Measurements from ENCODE around the gene ARHGAP24.
"Not testable (repeated sequence)": the region's sequence is repeated elsewhere in the genome, so short reads cannot be mapped to it uniquely, and the experiment has no call there.

Gene ARHGAP24

GRCh38 chr4:85784348-85784747, 309.4 kb downstream of the ARHGAP24 start:
- no peak for DNase-seq

- no peak for DNase-seq
Observed at GRCh38 chr4:85784947-85785346, 310.0 kb downstream of the ARHGAP24 start.

DNA sequence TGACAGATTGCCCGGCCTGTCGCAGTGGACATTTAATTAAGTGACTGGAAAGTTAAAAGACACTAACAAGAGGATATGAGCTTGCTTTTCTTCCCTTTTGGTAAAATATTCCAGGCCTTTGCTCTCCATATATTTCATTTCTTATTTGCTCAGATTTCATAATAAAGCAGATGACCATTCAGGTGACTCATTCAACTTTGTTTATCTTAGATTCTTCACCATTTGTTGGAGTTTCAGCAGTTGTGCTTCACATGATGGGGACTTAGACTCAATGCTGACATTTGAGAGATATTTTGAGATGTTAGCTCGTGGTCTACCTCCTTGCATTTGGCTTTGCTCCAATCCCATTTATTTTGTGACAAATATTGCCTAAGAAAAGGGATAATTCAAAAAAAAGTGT, 312.2 kb downstream of the ARHGAP24 start:
- DNase-seq, result no peak

GRCh38 chr4:85788604-85789003, 313.7 kb downstream of the ARHGAP24 start:
- DNase-seq, result no peak

DNA sequence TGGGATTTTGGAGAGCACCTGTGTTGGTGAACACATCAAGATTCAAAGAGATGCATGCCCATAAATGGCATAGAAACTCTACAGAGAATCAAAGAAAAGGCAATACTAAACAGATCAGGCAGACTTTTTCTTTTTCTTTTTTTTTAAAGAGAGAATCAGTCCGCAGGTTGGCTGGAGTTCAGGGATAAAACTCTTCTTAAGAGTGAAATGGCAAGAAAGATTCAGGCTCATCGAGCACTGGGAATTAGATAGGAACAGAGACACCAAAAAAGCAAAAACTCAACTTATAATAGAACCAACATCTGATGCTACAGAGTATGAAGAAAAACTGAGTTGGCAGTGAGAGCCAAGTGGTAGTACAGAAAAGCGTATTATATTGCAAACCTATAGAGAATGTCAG, 314.3 kb downstream of the ARHGAP24 start:
- no peak for DNase-seq

DNA sequence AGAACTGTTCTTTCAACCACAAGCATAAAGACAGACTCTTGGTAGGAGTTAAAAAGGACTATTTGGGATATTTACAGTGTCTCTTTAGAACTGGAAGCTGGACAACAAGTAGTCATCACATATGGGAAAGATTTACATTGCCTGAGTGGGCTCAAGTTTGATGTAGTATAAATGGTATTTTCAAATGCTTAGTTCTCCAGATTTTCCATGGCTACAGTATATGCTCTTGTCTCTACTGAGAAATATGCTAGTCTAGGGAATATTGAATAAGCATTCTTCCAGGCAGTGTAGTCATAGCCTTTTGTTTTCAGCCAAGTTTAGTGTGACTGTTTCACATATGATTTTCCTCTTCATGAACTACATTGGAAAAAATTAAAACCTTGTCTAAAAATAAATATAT, 315.6 kb downstream of the ARHGAP24 start:
- DNase-seq, result no peak

GRCh38 chr4:85792376-85793232, 317.7 kb downstream of the ARHGAP24 start:
- DNase-seq, result no peak

DNA sequence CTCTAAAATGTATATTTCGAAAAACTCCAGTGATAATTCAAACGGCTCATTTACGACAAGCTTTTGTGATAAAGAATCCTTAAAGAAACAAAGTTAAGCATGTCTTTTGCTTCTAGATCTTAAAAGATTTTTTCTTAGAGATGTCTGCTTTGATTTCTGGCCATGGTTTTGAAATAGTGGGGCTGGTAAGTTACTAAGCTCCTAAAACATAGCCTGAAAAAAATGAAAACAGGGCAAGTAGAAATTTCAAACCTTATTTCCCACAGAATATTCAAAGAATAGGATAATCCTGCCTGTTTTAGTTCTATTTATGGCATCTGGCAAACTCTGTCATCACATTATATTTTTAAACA, 318.3 kb downstream of the ARHGAP24 start:
- DNase-seq, result no peak

GRCh38 chr4:85798012-85798770, 323.2 kb downstream of the ARHGAP24 start:
- DNase-seq, result no peak

GRCh38 chr4:85803856-85804255, 328.9 kb downstream of the ARHGAP24 start:
- no peak for DNase-seq

- DNase-seq, result no peak
Observed at GRCh38 chr4:85805891-85806290, 330.9 kb downstream of the ARHGAP24 start.

- DNase-seq, result no peak
Observed at GRCh38 chr4:85806334-85806733, 331.4 kb downstream of the ARHGAP24 start.

GRCh38 chr4:85807247-85807950, 332.4 kb downstream of the ARHGAP24 start:
- no peak for DNase-seq

DNA sequence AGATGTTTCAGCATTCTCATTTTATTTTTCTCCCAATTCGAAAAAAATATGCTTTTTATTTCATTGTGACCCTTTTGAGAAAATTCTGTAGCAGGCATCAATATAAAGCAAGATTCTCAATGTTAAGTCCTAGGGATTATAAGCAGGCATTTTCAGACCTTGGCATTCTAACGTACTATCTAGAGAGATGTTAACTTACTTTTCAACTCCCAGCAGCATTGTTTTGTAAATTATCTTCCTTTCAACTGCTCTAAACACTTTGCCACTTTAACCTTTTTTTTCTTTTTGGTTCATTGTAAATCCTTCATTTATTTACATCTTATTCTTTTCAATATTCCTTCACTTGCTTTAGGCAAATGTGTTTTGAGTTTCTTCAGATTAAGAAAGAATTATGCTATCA, 333.2 kb downstream of the ARHGAP24 start:
- DNase-seq, result no peak

GRCh38 chr4:85808864-85809263, 333.9 kb downstream of the ARHGAP24 start:
- DNase-seq, result no peak

GRCh38 chr4:85812776-85813175, 337.8 kb downstream of the ARHGAP24 start:
- DNase-seq, result no peak

DNA sequence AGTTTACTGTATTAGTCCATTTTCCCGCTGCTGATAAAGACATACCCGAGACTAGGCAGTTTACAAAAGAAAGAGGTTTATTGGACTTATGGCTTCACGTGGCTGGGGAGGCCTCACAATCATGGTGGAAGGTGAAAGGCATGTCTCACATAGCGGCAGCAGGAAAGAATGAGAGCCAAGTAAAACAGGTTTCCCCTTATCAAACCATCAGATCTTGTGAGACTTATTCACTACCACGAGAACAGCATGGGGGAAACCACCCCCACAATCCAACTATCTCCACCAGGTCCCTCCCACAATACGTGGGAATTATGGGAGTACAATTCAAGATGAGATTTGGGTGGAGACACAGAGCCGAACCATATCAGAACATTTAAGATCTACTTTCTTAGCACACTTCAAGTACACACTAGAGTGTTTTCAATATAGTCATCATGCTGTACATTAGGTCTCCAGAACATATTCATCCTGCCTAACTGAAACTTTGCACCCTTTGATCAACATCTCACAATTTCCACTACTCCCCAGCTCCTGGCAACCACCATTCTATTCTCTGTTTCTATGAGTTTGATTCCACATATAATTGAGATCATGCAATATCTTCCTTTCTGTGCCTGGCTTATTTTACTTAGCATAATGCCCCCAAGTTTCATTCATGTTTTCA, 341.0 kb downstream of the ARHGAP24 start:
- DNase-seq, result no peak

GRCh38 chr4:85818700-85819099, 343.8 kb downstream of the ARHGAP24 start:
- no peak for DNase-seq

- not testable (repeated sequence) for DNase-seq
Observed at GRCh38 chr4:85820101-85820500, 345.2 kb downstream of the ARHGAP24 start.

- DNase-seq, result no peak
Observed at GRCh38 chr4:85821688-85822455, 346.9 kb downstream of the ARHGAP24 start.

GRCh38 chr4:85823295-85823694, 348.3 kb downstream of the ARHGAP24 start:
- DNase-seq, result no peak

All from NCI-H526 treated with DMSO at 0.1 percent for 48 hours (cell line).